ENCODE results near the gene MRPS12. TPM values are rescaled to one million over a fixed set of nuclear protein-coding genes. Genes with fewer than 3 reads are reported as not detected.

Gene MRPS12
- total RNA-seq, 1 experiment from 2014 or later, result 81.3 TPM

- H3K23ac ChIP-seq (ENCODE audit: insufficient read length, low read depth, low read length), result no peak overlapping the region
- WGBS (ENCODE audit: extremely low coverage, insufficient read length, low lambda C conversion rate), result no CpG with 5 or more reads among the region's 4 CpGs
- no peaks in the 10 kb centered on the region for H3K9me3 ChIP-seq (ENCODE audit: control insufficient read depth, low read depth, low read length)
- H4K20me1 ChIP-seq (ENCODE audit: control insufficient read depth, insufficient read depth, insufficient read length), result no peaks in the 10 kb centered on the region
- TF ChIP-seq CTCF (conservative IDR thresholded peaks at IDR 0.05), result no peak
- no peaks in the 10 kb centered on the region for H3K79me1 ChIP-seq (ENCODE audit: insufficient read depth, low read depth, low read length, poor library complexity, severe bottlenecking)
- no peak overlapping the region for H3K4me3 Mint-ChIP-seq
- H3K9me3 Mint-ChIP-seq, result peaks cover 2 to 4% of the 10 kb centered on the region in 2 experiments; a peak in 3 of 5 replicates
- H3K18ac ChIP-seq (ENCODE audit: insufficient read length, low read depth, low read length), result no peak overlapping the region
- no peak overlapping the region for H4K8ac ChIP-seq (replicated peaks; ENCODE audit: insufficient read length, low read depth, low read length)
- no peak overlapping the region for H2BK20ac ChIP-seq (ENCODE audit: low read depth, low read length, poor library complexity, severe bottlenecking)
- H2BK120ac ChIP-seq (ENCODE audit: low read depth, low read length, poor library complexity, severe bottlenecking), result no peak overlapping the region
- no peaks in the 10 kb centered on the region; the same call in 1 of the 2 replicates for H3K4me1 ChIP-seq (ENCODE audit: insufficient read depth, low read length)
- H3K14ac ChIP-seq (ENCODE audit: insufficient read depth, low read length), result no peak overlapping the region
- no peak for DNase-seq
- peak overlapping the region in 2 of 3 experiments; percentile 5 to 64; a peak in 2 of 7 replicates for H3K27ac Mint-ChIP-seq
- no peak overlapping the region for H3T11ph ChIP-seq (ENCODE audit: low read length)
- H3K56ac ChIP-seq (ENCODE audit: insufficient read length, low read depth, low read length), result no peak overlapping the region
- H4K91ac ChIP-seq (ENCODE audit: insufficient read length, low read depth, low read length), result no peak overlapping the region
- H2BK12ac ChIP-seq (ENCODE audit: insufficient read length, low read depth, low read length), result no peak overlapping the region
- no peak overlapping the region for H4K5ac ChIP-seq (ENCODE audit: insufficient read length, low read depth, low read length)
- H2BK15ac ChIP-seq (ENCODE audit: low read depth, low read length), result no peak overlapping the region
- no peak overlapping the region for H3K27ac ChIP-seq (ENCODE audit: insufficient read length, low read depth, low read length)
- H2AK5ac ChIP-seq (ENCODE audit: insufficient read length, low read length), result no peak overlapping the region
- H2BK5ac ChIP-seq (ENCODE audit: insufficient read length, low read length), result no peak overlapping the region
- H3K79me2 ChIP-seq (ENCODE audit: insufficient read depth, low read length), result no peaks in the 10 kb centered on the region
- H3K27me3 Mint-ChIP-seq (ENCODE audit: low read depth), result peaks cover 9% of the 10 kb centered on the region
- H3K9ac ChIP-seq (ENCODE audit: extremely low read depth, insufficient read length, low read length), result no peak overlapping the region
- no peak overlapping the region for H3K4me2 ChIP-seq (ENCODE audit: insufficient read depth, insufficient read length, low read length)
- no peaks in the 10 kb centered on the region for H3K23me2 ChIP-seq (ENCODE audit: insufficient read length, low read depth, low read length, poor library complexity, severe bottlenecking)
- no peak overlapping the region for H3K4ac ChIP-seq (ENCODE audit: low read depth, low read length)
- H3K36me3 Mint-ChIP-seq (ENCODE audit: insufficient read depth in 1 of 3, low read depth in 3 of 3), result peaks cover 6 to 31% (median 26%) of the 10 kb centered on the region in 3 experiments; a peak in 6 of 7 replicates
- H2AFZ ChIP-seq (ENCODE audit: low read length), result no peak overlapping the region
- H3K27me3 ChIP-seq (ENCODE audit: insufficient read depth, low read length), result no peaks in the 10 kb centered on the region
- peaks cover 16% of the 10 kb centered on the region in 2 experiments for H3K4me1 Mint-ChIP-seq
Observed at GRCh38 chr19:38953677-38954076, 22.9 kb downstream of the MRPS12 start.

All from H9 (cell line).